Activated CD4-positive, CD25-positive, alpha-beta regulatory T cell (primary cell): ENCODE measurements around the gene DNAJB11.
"Not testable (repeated sequence)": the region's sequence is repeated elsewhere in the genome, so short reads cannot be mapped to it uniquely, and the experiment has no call there.

ENCODE experiments used
- DNase-seq, 4 experiments: peaks; one replicate each; lab custom pipeline; 2025; lab: John Stamatoyannopoulos, UW

DNAJB11 gene

GRCh38 chr3:186570096-186570940, at the start of gene DNAJB11:
Gene DNAJB11, plus strand, starts transcription at chr3:186570720. Its CDS starts 178 bp downstream, at chr3:186570898.
- DNase-seq: peak; percentile 89 to 96 (median 94)

DNA sequence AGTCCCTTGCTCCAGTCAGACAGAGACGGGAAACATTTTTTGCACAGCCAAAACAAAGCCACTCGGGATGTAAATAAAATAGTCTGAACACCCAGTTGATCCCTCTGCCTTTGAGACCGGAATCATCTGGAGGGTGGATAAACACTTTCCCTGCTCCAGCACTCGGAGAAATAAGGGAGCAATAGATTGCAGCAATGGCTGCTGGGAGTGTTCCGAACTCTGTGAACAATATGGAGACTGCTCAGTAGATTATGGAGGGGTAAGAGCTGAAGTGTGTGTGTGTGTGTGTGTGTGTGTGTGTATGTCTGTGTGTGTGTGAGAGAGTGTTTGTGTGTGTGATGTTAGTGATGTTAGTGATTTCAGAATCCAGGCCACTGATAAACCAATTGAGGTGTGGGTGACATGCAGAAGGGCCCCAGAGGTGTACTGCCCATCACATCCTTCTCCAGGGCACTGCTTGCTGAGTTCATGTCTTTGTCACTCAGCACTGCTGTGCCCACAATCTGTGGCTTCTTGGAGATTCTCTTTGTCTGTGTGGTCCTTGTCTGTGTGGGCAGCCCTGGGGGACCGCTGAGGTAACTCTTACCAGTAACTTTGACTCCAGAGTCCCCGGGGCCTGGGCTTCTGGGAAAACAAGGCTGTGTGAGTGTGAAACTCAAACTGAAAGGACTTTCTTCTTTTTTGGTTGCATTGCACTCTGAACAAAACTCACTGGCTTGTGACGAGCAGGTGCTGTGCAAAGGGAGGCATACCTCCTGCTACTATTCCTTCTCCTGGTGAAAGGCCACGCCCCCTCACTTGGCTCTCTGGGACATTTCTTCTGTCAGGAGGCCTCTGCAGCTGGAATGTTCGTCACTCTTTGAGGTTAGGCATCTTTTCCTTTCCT, 49.3 kb upstream of the DNAJB11 start:
- DNase-seq: no peak

DNA sequence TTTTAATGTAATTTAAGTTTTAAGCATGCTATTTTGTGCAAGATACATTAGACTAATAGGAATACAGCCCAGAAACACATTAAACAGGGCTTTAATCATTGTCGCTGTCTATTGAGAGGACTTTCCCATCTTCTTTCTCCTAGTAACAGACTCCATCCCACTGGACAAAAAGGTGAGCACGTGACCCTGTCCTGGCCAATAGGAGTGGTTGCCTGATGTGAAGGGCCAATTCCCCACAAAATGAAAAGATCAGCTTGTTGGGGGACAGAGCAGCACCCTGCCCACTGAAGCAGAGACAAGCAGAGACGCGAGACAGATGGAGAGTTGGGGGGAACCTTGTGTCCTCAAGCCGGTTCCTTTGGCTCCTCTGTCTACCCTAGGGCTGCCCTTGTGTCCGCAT, 47.5 kb upstream of the DNAJB11 start:
- DNase-seq: no peak

DNA sequence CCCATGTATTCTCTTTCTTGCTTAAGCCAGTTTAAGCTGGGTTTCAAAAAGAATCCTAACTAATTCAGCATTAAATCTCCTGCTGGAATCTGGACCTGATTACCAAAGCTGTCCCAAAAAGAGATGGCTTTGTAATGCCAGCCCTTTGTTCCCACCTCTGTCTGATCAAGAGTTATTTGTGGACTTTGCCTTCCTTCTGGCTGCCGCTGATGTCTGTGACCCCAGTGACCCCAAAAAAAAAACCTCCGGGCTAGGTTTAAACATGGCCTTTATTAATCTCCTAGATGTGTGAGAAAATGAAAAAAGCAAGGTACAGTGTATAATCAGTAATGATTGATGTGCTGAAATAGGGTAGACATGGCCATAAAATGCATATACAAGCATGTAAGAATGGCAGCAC, 47.1 kb upstream of the DNAJB11 start:
- no peak for DNase-seq

DNA sequence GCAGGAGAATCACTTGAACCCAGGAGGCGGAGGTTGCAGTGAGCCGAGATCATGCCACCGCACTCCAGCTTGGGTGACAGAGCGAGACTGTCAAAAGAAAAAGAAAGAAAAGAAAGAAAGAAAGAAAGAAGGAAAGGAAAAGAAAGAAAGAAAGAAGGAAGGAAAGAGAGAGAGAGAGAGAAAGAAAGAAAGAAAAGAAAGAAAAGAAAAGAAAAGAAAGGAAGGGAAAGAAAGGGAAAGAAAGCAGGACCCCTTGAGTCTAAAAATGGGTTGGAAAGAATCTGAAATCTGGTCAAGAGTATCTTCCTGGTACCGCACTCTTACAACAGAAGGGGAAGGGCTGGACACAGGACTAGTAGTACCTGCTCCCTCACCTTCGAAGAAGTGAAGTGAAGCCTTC, 45.9 kb upstream of the DNAJB11 start:
- no peak for DNase-seq

DNA sequence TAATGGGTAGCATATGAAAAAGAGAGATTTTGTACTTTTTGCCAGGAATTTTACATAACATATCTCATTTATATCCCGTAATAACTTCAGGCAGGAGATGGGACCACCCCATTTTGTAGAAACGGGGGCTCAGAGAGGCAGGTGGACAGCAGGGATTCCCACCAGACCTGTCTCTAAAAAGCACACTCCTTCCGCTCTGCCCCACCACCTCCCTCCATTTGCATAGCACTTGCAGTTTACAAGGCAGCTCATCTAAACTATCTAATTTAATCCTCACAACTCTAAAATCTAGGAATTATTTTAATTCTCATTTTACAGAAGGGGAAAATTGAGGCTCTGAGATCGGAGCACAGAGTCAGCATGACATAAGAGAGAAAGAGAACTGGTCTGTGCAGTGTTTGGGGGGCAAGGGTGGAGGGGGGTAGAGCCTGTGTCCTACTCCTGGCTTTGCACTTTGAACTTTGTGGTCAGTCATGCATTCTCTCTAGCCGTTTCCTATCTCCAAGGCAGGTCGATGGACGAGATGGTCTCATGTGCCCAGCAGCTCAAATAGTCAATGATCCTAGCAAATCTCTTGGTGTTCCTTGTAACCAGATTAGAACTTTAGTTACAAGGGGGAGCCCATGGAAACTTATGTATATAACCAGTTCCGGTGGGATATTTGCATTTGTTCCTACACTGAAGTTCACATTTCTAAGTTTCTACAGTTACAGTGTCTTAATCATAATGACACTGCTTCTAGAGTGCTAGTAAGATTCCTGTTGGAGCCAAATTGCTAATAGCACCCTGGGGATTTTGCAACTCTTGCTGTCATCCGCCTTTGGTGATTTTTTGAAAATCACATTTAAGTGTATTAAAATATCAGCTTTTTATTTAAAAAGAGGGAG, 44.9 kb upstream of the DNAJB11 start:
- DNase-seq: no peak

- DNase-seq: no peak
Observed at GRCh38 chr3:186526256-186526606, 44.3 kb upstream of the DNAJB11 start.

GRCh38 chr3:186529201-186529999, 41.1 kb upstream of the DNAJB11 start:
- no peak for DNase-seq

DNA sequence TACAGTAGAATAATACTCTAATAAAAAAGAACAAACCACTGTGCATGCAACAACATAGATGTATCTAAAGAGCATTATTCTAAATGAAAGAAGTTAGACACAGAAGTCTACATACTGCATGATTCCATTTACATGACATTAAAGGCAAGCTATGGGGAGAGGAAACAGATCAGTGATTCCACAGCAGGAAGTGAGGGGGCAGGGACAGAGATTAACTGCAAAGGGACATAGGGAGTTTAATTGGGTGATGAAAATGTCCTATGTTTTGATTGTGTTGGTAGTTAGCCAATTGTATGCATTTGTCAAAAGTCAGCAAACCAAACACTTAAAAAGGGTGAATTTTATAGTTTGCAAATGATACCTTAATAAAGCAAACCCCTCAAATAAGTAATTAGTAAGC, 40.1 kb upstream of the DNAJB11 start:
- no peak for DNase-seq

DNA sequence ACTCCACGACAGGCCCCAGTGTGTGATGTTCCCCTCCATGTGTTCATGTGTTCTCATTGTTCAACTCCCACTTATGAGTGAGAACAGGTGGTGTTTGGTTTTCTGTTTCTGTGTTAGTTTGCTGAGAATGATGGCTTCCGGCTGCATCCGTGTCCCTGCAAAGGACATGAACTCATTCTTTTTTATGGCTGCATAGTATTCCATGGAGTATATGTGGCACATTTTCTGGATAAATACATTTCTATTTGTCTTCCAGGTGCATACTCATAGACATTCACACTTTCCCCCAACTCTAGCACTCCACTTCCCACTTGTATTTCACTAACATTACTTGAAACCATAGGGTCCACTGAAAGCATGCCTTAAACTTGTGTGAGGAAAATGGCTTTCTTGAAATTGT, 38.8 kb upstream of the DNAJB11 start:
- not testable (repeated sequence) for DNase-seq

- DNase-seq: no peak
Observed at GRCh38 chr3:186532598-186533072, 37.9 kb upstream of the DNAJB11 start.

GRCh38 chr3:186534113-186534669, 36.3 kb upstream of the DNAJB11 start:
- DNase-seq: no peak

- DNase-seq: no peak
Observed at GRCh38 chr3:186536883-186537844, 33.4 kb upstream of the DNAJB11 start.

DNA sequence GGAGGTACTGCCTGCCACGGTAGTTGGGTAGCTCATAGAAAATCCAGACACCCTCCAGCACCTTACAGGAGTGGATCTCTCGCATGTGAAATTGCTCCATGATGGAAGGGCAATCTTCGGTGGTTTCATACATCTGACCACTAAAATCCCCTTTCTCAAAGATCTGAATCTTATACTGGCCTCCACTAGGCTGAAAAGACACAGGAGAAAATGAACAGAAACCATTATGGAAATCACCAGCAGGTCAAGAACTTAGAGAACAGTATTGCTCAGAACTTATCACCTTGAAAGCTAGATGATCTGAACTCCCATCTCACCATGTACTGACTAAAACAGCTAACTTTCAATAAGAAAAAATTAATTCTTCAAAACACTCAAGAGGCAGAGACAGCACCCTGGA, 31.7 kb upstream of the DNAJB11 start:
- no peak for DNase-seq

GRCh38 chr3:186540221-186540834, 30.2 kb upstream of the DNAJB11 start:
- peak; percentile 49 to 65 (median 62) for DNase-seq

DNA sequence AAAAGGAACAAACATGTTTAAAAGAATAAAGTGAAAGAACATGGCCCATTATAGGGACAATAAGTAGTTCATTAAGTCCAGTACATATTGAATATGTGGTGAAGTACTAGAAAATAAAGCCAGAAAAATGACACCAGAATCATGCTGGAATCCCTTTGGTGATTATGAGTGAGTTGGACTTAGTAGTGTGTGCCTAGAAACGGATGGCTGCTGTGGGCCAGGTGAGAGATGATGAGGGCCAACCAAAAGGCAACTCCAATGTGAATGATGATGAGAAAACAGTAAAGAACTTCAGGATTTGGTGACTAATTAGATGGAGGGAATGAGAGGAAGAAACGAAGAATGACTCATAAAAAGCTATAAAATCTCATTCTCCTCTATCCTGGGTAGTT, 29.7 kb upstream of the DNAJB11 start:
- DNase-seq: no peak

DNA sequence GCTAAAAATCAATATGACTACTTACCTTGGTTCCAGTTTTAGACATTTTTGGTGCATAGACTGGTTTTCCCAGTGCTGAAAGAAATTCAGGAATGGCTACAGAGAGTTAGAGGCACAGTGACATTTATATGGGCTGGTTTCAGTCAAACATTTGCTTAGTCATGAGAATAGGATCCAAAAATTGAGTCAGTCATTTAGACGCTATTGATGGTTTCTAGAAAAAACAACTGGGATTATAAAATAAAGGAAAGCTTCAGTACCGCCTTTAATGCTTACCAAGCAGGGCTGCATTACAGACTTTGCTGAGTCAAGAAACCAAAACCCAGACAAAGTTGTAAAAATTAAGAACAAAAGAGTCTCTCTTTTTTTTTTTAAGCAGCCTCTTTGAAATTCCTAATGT, 26.2 kb upstream of the DNAJB11 start, which contains the start of gene CRYGS:
Gene CRYGS (minus strand): TSS at position 100 of the 400 bp plus-strand sequence. CDS start 54 bp downstream, at position 46.
- DNase-seq: no peak

- DNase-seq: no peak
Observed at GRCh38 chr3:186549497-186549896, 21.0 kb upstream of the DNAJB11 start.

GRCh38 chr3:186551387-186551786, 19.1 kb upstream of the DNAJB11 start:
- DNase-seq: no peak
